HepG2 (cell line): ENCODE measurements around the gene AMPD2. TPM values are rescaled to one million over a fixed set of nuclear protein-coding genes. Genes with fewer than 3 reads are reported as not detected.

ENCODE experiments used
- DNMT3B ChIP-seq: conservative IDR thresholded peaks from 2 replicates; pipeline ENCODE4 v1.6.1; 2016; ENCODE audit warnings: missing biosample characterization, control low read depth
- IRF2 ChIP-seq: IDR thresholded peaks from 2 replicates; pipeline ENCODE4 v1.6.1; 2018; ENCODE audit warnings: missing genetic modification reagents, missing compliant biosample characterization
- JARID2 ChIP-seq: sonication (generic); formaldehyde crosslinking; IDR thresholded peaks from 2 replicates; pipeline ENCODE4 v1.8.1; 2023; ENCODE audit warnings: missing genetic modification reagents, inconsistent platforms; ENCODE audit not compliant: insufficient replicate concordance
- MAFF ChIP-seq: IDR thresholded peaks from 2 replicates; pipeline ENCODE4 v1.6.1; 2011; ENCODE audit warnings: low read depth, low read length, improper control_type of control experiment
- NFYB ChIP-seq: sonication (generic); formaldehyde crosslinking; IDR thresholded peaks from 2 replicates; pipeline ENCODE4 v1.4.0; 2020; ENCODE audit warnings: missing genetic modification reagents
- NFYC ChIP-seq: IDR thresholded peaks from 2 replicates; pipeline ENCODE4 v1.6.1; 2016; ENCODE audit warnings: missing genetic modification reagents, missing compliant biosample characterization
- PHF21A ChIP-seq: sonication (generic); formaldehyde crosslinking; IDR thresholded peaks from 2 replicates; pipeline ENCODE4 v1.5.0; 2020; ENCODE audit warnings: mild to moderate bottlenecking, missing genetic modification reagents
- POLR2A ChIP-seq, 2 experiments: IDR thresholded peaks; 2 replicates each; pipeline ENCODE4 v1.6.1; 2011; ENCODE audit warnings: low read depth in 2 of 2, low read length in 2 of 2, mild to moderate bottlenecking in 1 of 2, moderate library complexity in 1 of 2; ENCODE audit not compliant: insufficient read depth in 1 of 2
- SNAPC5 ChIP-seq: sonication (generic); formaldehyde crosslinking; IDR thresholded peaks from 2 replicates; pipeline ENCODE4 v1.8.1; 2023; ENCODE audit warnings: mild to moderate bottlenecking, missing genetic modification reagents, borderline replicate concordance
- SP1 ChIP-seq, 2 experiments: fragments of 450-650 bp in 1 of 2; sonication (generic) in 1 of 2; formaldehyde crosslinking in 1 of 2; IDR thresholded peaks; 2 replicates each; pipeline versions ENCODE4 v1.4.0 to v1.6.1; 2016 to 2020; ENCODE audit warnings: missing genetic modification reagents in 1 of 2
- SP2 ChIP-seq: sonication (generic); formaldehyde crosslinking; IDR thresholded peaks from 2 replicates; pipeline ENCODE4 v1.5.1; 2020; ENCODE audit warnings: mild to moderate bottlenecking, missing genetic modification reagents
- SP5 ChIP-seq: IDR thresholded peaks from 2 replicates; pipeline ENCODE4 v1.6.1; 2016; ENCODE audit warnings: low read depth, borderline replicate concordance
- STAT5B ChIP-seq: sonication (generic); formaldehyde crosslinking; IDR thresholded peaks from 2 replicates; pipeline ENCODE4 v1.4.0; 2020; ENCODE audit warnings: missing genetic modification reagents
- ZFY ChIP-seq: sonication (generic); formaldehyde crosslinking; IDR thresholded peaks from 2 replicates; pipeline ENCODE4 v1.4.0; 2020; ENCODE audit warnings: missing genetic modification reagents
- ZNF24 ChIP-seq: fragments of 450-650 bp; IDR thresholded peaks from 2 replicates; pipeline ENCODE4 v1.6.1; 2017; ENCODE audit warnings: antibody characterized with exemption, mild to moderate bottlenecking
- ZNF383 ChIP-seq: sonication (generic); formaldehyde crosslinking; IDR thresholded peaks from 2 replicates; pipeline ENCODE4 v1.4.0; 2020; ENCODE audit warnings: missing genetic modification reagents, mild to moderate bottlenecking, borderline replicate concordance
- polyA plus RNA-seq, 8 experiments: library from polyadenylated mRNA; depleted of rRNA in 3 of 8; stranded (reverse) in 7 of 8; unstranded in 1 of 8; fragments of >200 nt; fragmentation: Illumina TruSeq in 4 of 8; extraction: Trizol in 4 of 8; gene quantifications; 2 replicates each; pipeline versions ENCODE4 v1.2.1 to v1.2.3, GENCODE V29; 2011 to 2016; ENCODE audit warnings: low read depth in 4 of 8, missing spikeins in 1 of 8, mixed read lengths in 1 of 8; ENCODE audit not compliant: insufficient read depth in 1 of 8
- total RNA-seq, 5 experiments: library from RNA; depleted of rRNA; stranded (reverse); fragments of >200 nt; fragmentation: Illumina TruSeq; extraction: Trizol; gene quantifications; 2 replicates each; pipeline ENCODE4 v1.2.3, GENCODE V29; 2016; ENCODE audit warnings: low read depth in 1 of 5
- TF ChIP-seq, protein P1 (sequence below): sonication (generic); formaldehyde crosslinking; IDR thresholded peaks from 2 replicates; pipeline ENCODE4 v1.5.1; 2020; ENCODE audit warnings: mild to moderate bottlenecking, missing genetic modification reagents, moderate library complexity
- TF ChIP-seq, protein P2 (sequence below): IDR thresholded peaks from 2 replicates; pipeline ENCODE4 v1.6.1; 2016; ENCODE audit warnings: missing genetic modification reagents, missing compliant biosample characterization
- TF ChIP-seq, protein P3 (sequence below): sonication (generic); formaldehyde crosslinking; IDR thresholded peaks from 2 replicates; pipeline ENCODE4 v1.5.0; 2020; ENCODE audit warnings: mild to moderate bottlenecking, missing genetic modification reagents, moderate library complexity
- TF ChIP-seq, protein P4 (sequence below): sonication (generic); formaldehyde crosslinking; IDR thresholded peaks from 2 replicates; pipeline ENCODE4 v1.4.0; 2020; ENCODE audit warnings: missing genetic modification reagents
- TF ChIP-seq, protein P5 (sequence below): sonication (generic); formaldehyde crosslinking; IDR thresholded peaks from 2 replicates; pipeline ENCODE4 v1.4.0; 2020; ENCODE audit warnings: missing genetic modification reagents, low read depth, mild to moderate bottlenecking, borderline replicate concordance

Gene AMPD2
- total and polyA plus RNA-seq, 2 of the 13 experiments (the other 11 are each of a cell fraction or from before 2014, with no cell fraction given), result 62.3 to 82.0 TPM

GRCh38 chr1:109667452-109668122 lies 48.0 kb downstream of the AMPD2 start, which contains the start of gene GSTM2 (continued):
- TF ChIP-seq, protein P1, sequence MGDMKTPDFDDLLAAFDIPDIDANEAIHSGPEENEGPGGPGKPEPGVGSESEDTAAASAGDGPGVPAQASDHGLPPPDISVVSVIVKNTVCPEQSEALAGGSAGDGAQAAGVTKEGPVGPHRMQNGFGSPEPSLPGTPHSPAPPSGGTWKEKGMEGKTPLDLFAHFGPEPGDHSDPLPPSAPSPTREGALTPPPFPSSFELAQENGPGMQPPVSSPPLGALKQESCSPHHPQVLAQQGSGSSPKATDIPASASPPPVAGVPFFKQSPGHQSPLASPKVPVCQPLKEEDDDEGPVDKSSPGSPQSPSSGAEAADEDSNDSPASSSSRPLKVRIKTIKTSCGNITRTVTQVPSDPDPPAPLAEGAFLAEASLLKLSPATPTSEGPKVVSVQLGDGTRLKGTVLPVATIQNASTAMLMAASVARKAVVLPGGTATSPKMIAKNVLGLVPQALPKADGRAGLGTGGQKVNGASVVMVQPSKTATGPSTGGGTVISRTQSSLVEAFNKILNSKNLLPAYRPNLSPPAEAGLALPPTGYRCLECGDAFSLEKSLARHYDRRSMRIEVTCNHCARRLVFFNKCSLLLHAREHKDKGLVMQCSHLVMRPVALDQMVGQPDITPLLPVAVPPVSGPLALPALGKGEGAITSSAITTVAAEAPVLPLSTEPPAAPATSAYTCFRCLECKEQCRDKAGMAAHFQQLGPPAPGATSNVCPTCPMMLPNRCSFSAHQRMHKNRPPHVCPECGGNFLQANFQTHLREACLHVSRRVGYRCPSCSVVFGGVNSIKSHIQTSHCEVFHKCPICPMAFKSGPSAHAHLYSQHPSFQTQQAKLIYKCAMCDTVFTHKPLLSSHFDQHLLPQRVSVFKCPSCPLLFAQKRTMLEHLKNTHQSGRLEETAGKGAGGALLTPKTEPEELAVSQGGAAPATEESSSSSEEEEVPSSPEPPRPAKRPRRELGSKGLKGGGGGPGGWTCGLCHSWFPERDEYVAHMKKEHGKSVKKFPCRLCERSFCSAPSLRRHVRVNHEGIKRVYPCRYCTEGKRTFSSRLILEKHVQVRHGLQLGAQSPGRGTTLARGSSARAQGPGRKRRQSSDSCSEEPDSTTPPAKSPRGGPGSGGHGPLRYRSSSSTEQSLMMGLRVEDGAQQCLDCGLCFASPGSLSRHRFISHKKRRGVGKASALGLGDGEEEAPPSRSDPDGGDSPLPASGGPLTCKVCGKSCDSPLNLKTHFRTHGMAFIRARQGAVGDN (CRISPR knock-in tag), result peak; percentile 39; the same call in 1 of the 2 replicates
- TF ChIP-seq DNMT3B (no peak), MAFF (no peak), SP2 (peak; percentile 57; the same call in 1 of the 2 replicates), ZFY (CRISPR knock-in tag) (peak; percentile 62; the same call in 1 of the 2 replicates), STAT5B (no peak), NFYC (CRISPR knock-in tag) (peak; percentile 57), SP1 (IDR thresholded peaks at IDR 0.05) (no peak), SP1 (CRISPR knock-in tag; IDR thresholded peaks at IDR 0.05) (peak; percentile 52; the same call in 1 of the 2 replicates), IRF2 (0 out of 2 replicates have a peak, but pooled peaks have one; percentile 12), SNAPC5 (CRISPR knock-in tag) (no peak), ZNF24 (0 out of 2 replicates have a peak, but pooled peaks have one; percentile 38), SP5 (CRISPR knock-in tag) (peak; percentile 66), JARID2 (CRISPR knock-in tag) (no peak), PHF21A (CRISPR knock-in tag) (peak; percentile 52; the same call in 1 of the 2 replicates), ZNF383 (CRISPR knock-in tag) (no peak), NFYB (peak; percentile 64), POLR2A (IDR thresholded peaks at IDR 0.05; ENCODE audit: insufficient read depth in 1 of 2, low read depth in 2 of 2, low read length in 2 of 2) (peak in 1 of 2 experiments; percentile 44; a peak in 1 of 4 replicates)
- TF ChIP-seq, protein P2, sequence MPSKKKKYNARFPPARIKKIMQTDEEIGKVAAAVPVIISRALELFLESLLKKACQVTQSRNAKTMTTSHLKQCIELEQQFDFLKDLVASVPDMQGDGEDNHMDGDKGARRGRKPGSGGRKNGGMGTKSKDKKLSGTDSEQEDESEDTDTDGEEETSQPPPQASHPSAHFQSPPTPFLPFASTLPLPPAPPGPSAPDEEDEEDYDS (CRISPR knock-in tag), result peak; percentile 65
- TF ChIP-seq, protein P3, sequence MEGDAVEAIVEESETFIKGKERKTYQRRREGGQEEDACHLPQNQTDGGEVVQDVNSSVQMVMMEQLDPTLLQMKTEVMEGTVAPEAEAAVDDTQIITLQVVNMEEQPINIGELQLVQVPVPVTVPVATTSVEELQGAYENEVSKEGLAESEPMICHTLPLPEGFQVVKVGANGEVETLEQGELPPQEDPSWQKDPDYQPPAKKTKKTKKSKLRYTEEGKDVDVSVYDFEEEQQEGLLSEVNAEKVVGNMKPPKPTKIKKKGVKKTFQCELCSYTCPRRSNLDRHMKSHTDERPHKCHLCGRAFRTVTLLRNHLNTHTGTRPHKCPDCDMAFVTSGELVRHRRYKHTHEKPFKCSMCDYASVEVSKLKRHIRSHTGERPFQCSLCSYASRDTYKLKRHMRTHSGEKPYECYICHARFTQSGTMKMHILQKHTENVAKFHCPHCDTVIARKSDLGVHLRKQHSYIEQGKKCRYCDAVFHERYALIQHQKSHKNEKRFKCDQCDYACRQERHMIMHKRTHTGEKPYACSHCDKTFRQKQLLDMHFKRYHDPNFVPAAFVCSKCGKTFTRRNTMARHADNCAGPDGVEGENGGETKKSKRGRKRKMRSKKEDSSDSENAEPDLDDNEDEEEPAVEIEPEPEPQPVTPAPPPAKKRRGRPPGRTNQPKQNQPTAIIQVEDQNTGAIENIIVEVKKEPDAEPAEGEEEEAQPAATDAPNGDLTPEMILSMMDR, result peak; percentile 18; the same call in 1 of the 2 replicates
- TF ChIP-seq, protein P4, sequence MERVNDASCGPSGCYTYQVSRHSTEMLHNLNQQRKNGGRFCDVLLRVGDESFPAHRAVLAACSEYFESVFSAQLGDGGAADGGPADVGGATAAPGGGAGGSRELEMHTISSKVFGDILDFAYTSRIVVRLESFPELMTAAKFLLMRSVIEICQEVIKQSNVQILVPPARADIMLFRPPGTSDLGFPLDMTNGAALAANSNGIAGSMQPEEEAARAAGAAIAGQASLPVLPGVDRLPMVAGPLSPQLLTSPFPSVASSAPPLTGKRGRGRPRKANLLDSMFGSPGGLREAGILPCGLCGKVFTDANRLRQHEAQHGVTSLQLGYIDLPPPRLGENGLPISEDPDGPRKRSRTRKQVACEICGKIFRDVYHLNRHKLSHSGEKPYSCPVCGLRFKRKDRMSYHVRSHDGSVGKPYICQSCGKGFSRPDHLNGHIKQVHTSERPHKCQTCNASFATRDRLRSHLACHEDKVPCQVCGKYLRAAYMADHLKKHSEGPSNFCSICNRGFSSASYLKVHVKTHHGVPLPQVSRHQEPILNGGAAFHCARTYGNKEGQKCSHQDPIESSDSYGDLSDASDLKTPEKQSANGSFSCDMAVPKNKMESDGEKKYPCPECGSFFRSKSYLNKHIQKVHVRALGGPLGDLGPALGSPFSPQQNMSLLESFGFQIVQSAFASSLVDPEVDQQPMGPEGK (CRISPR knock-in tag), result peak; percentile 35; the same call in 1 of the 2 replicates
- TF ChIP-seq, protein P5, sequence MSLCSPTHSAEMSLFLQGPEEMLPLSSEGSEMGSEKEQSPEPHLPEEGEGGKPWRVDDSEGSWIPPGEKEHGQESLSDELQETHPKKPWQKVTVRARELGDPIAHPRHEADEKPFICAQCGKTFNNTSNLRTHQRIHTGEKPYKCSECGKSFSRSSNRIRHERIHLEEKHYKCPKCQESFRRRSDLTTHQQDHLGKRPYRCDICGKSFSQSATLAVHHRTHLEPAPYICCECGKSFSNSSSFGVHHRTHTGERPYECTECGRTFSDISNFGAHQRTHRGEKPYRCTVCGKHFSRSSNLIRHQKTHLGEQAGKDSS (CRISPR knock-in tag), result no peak
